B cell (primary cell): Measurements from ENCODE around the gene TSEN2.

ENCODE experiments used
- CTCF ChIP-seq: fragments of 200-600 bp; IDR thresholded peaks from one replicate; pipeline ENCODE4 v1.8.0; 2022; ENCODE audit warnings: antibody characterized with exemption, mild to moderate bottlenecking
- EZH2 ChIP-seq: IDR thresholded peaks from 2 replicates; pipeline ENCODE4 v1.6.1; 2012; ENCODE audit warnings: borderline replicate concordance, low read depth, mild to moderate bottlenecking, moderate library complexity, low read length; ENCODE audit not compliant: insufficient read depth, poor library complexity, severe bottlenecking

GRCh38 chr3:12452361-12453330 is 31.6 kb upstream of the TSEN2 start:
- TF ChIP-seq CTCF: no peak
- TF ChIP-seq EZH2: no peak
